Nephron (organoid): Measurements from ENCODE around the gene KIF26A.
A peak's percentile ranks its signal among the peaks of the same experiment; 100 is the strongest.
"Not testable (repeated sequence)": the region's sequence is repeated elsewhere in the genome, so short reads cannot be mapped to it uniquely, and the experiment has no call there.

ENCODE experiments used
- H3K27ac Mint-ChIP-seq, 3 experiments: 2 replicates each; pipeline ENCODE4 v1.8.0; 2020; ENCODE audit warnings: mixed read lengths in 3 of 3, mild to moderate bottlenecking in 2 of 3, moderate library complexity in 1 of 3
- H3K27me3 Mint-ChIP-seq: 2 replicates; pipeline ENCODE4 v1.8.0; 2021; ENCODE audit warnings: low read depth, mild to moderate bottlenecking, moderate library complexity, mixed read lengths
- H3K36me3 Mint-ChIP-seq: 2 replicates; pipeline ENCODE4 v1.8.0; 2020; ENCODE audit warnings: low read depth, mixed read lengths
- H3K4me1 Mint-ChIP-seq: 2 replicates; pipeline ENCODE4 v1.8.0; 2020; ENCODE audit warnings: mixed read lengths
- H3K4me3 Mint-ChIP-seq, 3 experiments: 2 replicates each; pipeline ENCODE4 v1.8.0; 2020; ENCODE audit warnings: mild to moderate bottlenecking in 3 of 3, mixed read lengths in 3 of 3, moderate library complexity in 2 of 3
- H3K9me3 Mint-ChIP-seq: 2 replicates; pipeline ENCODE4 v1.8.0; 2020; ENCODE audit warnings: mixed read lengths
- TF ChIP-seq, protein P1 (sequence below), 3 experiments: fragments of 200-600 bp; sonication (generic); IDR thresholded peaks; one replicate each; pipeline ENCODE4 v1.5.0; 2021; ENCODE audit warnings: antibody characterized with exemption in 3 of 3; ENCODE audit not compliant: unreplicated experiment in 3 of 3

The KIF26A gene

GRCh38 chr14:104151026-104151381 lies 12.6 kb downstream of the KIF26A start:
- no peaks in the 10 kb centered on the region for H3K9me3 Mint-ChIP-seq
- TF ChIP-seq, protein P1, sequence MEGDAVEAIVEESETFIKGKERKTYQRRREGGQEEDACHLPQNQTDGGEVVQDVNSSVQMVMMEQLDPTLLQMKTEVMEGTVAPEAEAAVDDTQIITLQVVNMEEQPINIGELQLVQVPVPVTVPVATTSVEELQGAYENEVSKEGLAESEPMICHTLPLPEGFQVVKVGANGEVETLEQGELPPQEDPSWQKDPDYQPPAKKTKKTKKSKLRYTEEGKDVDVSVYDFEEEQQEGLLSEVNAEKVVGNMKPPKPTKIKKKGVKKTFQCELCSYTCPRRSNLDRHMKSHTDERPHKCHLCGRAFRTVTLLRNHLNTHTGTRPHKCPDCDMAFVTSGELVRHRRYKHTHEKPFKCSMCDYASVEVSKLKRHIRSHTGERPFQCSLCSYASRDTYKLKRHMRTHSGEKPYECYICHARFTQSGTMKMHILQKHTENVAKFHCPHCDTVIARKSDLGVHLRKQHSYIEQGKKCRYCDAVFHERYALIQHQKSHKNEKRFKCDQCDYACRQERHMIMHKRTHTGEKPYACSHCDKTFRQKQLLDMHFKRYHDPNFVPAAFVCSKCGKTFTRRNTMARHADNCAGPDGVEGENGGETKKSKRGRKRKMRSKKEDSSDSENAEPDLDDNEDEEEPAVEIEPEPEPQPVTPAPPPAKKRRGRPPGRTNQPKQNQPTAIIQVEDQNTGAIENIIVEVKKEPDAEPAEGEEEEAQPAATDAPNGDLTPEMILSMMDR (IDR thresholded peaks at IDR 0.05; ENCODE audit: unreplicated experiment in 3 of 3): no peak
- H3K4me3 Mint-ChIP-seq: peak overlapping the region in 1 of 3 experiments; percentile 38
- no peaks in the 10 kb centered on the region for H3K36me3 Mint-ChIP-seq
- peak overlapping the region in 1 of 3 experiments; percentile 48 for H3K27ac Mint-ChIP-seq
- peaks cover 23% of the 10 kb centered on the region for H3K4me1 Mint-ChIP-seq
- H3K27me3 Mint-ChIP-seq: no peaks in the 10 kb centered on the region

GRCh38 chr14:104151566-104152245 lies 13.3 kb downstream of the KIF26A start:
- Mint-ChIP-seq H3K27ac (peak overlapping the region in 2 of 3 experiments; percentile 48 to 52), H3K4me3 (peak overlapping the region in 1 of 3 experiments; percentile 6), H3K36me3 (no peaks in the 10 kb centered on the region), H3K4me1 (peaks cover 26% of the 10 kb centered on the region), H3K27me3 (no peaks in the 10 kb centered on the region), H3K9me3 (no peaks in the 10 kb centered on the region)
- TF ChIP-seq, protein P1 (IDR thresholded peaks at IDR 0.05; ENCODE audit: unreplicated experiment in 3 of 3): no peak

DNA sequence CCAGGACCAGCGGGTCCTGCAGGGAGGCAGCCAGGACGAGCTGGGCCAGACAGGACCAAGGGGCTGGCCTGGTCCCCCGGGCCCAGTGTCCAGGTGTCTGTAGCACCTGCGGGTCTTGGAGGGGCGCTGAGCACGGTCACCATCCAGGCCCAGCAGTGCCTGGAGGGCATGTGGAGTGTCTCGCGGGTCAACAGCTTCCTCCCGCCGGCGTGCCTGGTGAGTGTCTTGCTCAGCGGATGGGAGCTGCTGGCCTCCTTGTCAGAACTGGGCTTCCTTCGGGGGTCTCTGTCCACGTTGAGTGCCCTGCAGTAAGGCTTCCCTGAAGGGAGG lies 13.8 kb downstream of the KIF26A start:
- Mint-ChIP-seq H3K4me3 (no peak overlapping the region), H3K4me1 (peaks cover 26% of the 10 kb centered on the region), H3K27ac (no peak overlapping the region), H3K36me3 (no peaks in the 10 kb centered on the region), H3K27me3 (no peaks in the 10 kb centered on the region), H3K9me3 (no peaks in the 10 kb centered on the region)
- TF ChIP-seq, protein P1 (IDR thresholded peaks at IDR 0.05; ENCODE audit: unreplicated experiment in 3 of 3): no peak

- H3K27me3 Mint-ChIP-seq: no peaks in the 10 kb centered on the region
- TF ChIP-seq, protein P1 (IDR thresholded peaks at IDR 0.05; ENCODE audit: unreplicated experiment in 3 of 3): no peak
- no peak overlapping the region for H3K27ac Mint-ChIP-seq
- peaks cover 23% of the 10 kb centered on the region for H3K4me1 Mint-ChIP-seq
- H3K9me3 Mint-ChIP-seq: no peaks in the 10 kb centered on the region
- no peaks in the 10 kb centered on the region for H3K36me3 Mint-ChIP-seq
- no peak overlapping the region for H3K4me3 Mint-ChIP-seq
Measured at GRCh38 chr14:104152686-104153393, 14.5 kb downstream of the KIF26A start.

DNA sequence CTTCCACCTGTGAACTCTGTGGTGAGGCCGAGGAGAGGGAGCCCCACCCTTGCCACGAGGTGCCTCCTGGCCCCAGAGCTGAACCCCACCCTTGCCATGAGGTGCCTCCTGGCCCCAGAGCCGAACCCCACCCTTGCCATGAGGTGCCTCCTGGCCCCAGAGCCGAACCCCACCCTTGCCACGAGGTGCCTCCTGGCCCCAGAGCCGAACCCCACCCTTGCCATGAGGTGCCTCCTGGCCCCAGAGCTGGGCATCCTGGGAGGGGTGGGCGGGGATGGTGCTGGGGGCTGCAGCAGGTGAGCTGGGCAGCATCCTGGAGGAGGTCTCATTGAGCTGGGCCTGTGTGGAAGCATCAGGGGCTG lies 15.0 kb downstream of the KIF26A start:
- H3K9me3 Mint-ChIP-seq, H3K36me3 Mint-ChIP-seq, H3K27me3 Mint-ChIP-seq, H3K4me3 Mint-ChIP-seq, H3K27ac Mint-ChIP-seq: not testable (repeated sequence)
- H3K4me1 Mint-ChIP-seq: peaks cover 18% of the 10 kb centered on the region

GRCh38 chr14:104154246-104154645 lies 15.9 kb downstream of the KIF26A start:
- Mint-ChIP-seq H3K4me3 (no peak overlapping the region), H3K36me3 (no peaks in the 10 kb centered on the region), H3K27me3 (no peaks in the 10 kb centered on the region), H3K27ac (peak overlapping the region in 1 of 3 experiments; percentile 67), H3K4me1 (peaks cover 17% of the 10 kb centered on the region), H3K9me3 (no peaks in the 10 kb centered on the region)
- TF ChIP-seq, protein P1 (IDR thresholded peaks at IDR 0.05; ENCODE audit: unreplicated experiment in 3 of 3): no peak
